ENCODE measurements around the gene LRRTM2.

LRRTM2 gene

GRCh38 chr5:138883211-138883610, 8.1 kb upstream of the LRRTM2 start:
- DNase-seq (ENCODE audit: low read depth) = no peak

- DNase-seq (ENCODE audit: low read depth) = no peak
These were observed 3.5 kb upstream of the LRRTM2 start for GRCh38 chr5:138878437-138879235.

GRCh38 chr5:138876811-138877210, 1.7 kb upstream of the LRRTM2 start:
- DNase-seq (ENCODE audit: low read depth) = no peak

- no peak for DNase-seq (ENCODE audit: low read depth)
These were observed 811 bp upstream of the LRRTM2 start for GRCh38 chr5:138875946-138876345.

- no peak for DNase-seq (ENCODE audit: low read depth)
These were observed 379 bp upstream of the LRRTM2 start for GRCh38 chr5:138875552-138875875.

- no peak for DNase-seq (ENCODE audit: low read depth)
These were observed 894 bp downstream of the LRRTM2 start for GRCh38 chr5:138874241-138874640.

GRCh38 chr5:138873466-138874221, 1.5 kb downstream of the LRRTM2 start:
- DNase-seq (ENCODE audit: low read depth) = no peak

- DNase-seq (ENCODE audit: low read depth) = no peak
These were observed 2.2 kb downstream of the LRRTM2 start for GRCh38 chr5:138872841-138873465.

- DNase-seq (ENCODE audit: low read depth) = no peak
These were observed 4.5 kb downstream of the LRRTM2 start for GRCh38 chr5:138870611-138871010.

GRCh38 chr5:138869763-138870500, 5.2 kb downstream of the LRRTM2 start:
- no peak for DNase-seq (ENCODE audit: low read depth)

- no peak for DNase-seq (ENCODE audit: low read depth)
These were observed 6.1 kb downstream of the LRRTM2 start for GRCh38 chr5:138869038-138869437.

GRCh38 chr5:138867011-138867410, 8.1 kb downstream of the LRRTM2 start:
- no peak for DNase-seq (ENCODE audit: low read depth)

- no peak for DNase-seq (ENCODE audit: low read depth)
These were observed 22.0 kb downstream of the LRRTM2 start for GRCh38 chr5:138853132-138853531.

GRCh38 chr5:138850865-138851435, 24.2 kb downstream of the LRRTM2 start:
- DNase-seq (ENCODE audit: low read depth) = no peak

GRCh38 chr5:138849882-138850281, 25.3 kb downstream of the LRRTM2 start:
- DNase-seq (ENCODE audit: low read depth) = no peak

GRCh38 chr5:138849439-138849838, 25.7 kb downstream of the LRRTM2 start:
- no peak for DNase-seq (ENCODE audit: low read depth)

GRCh38 chr5:138844812-138845513, 30.2 kb downstream of the LRRTM2 start:
- DNase-seq (ENCODE audit: low read depth) = no peak

GRCh38 chr5:138844125-138844461, 31.0 kb downstream of the LRRTM2 start:
- DNase-seq (ENCODE audit: low read depth) = no peak

GRCh38 chr5:138843316-138844124, 31.6 kb downstream of the LRRTM2 start:
- no peak for DNase-seq (ENCODE audit: low read depth)

GRCh38 chr5:138841531-138841930, 33.6 kb downstream of the LRRTM2 start:
- DNase-seq (ENCODE audit: low read depth) = no peak

- DNase-seq (ENCODE audit: low read depth) = no peak
These were observed 35.0 kb downstream of the LRRTM2 start for GRCh38 chr5:138840103-138840502.
